HG03521 (cell line): ENCODE results near the gene DNAI1.

Experiments
- ATAC-seq: cut with Tn5 transposase; IDR thresholded peaks from one replicate; pipeline ENCODE4 v1.9.1; 2021; ENCODE audit warnings: mild to moderate bottlenecking, moderate library complexity; ENCODE audit not compliant: unreplicated experiment

DNAI1 gene

GRCh38 chr9:34486572-34486971 is 28.0 kb downstream of the DNAI1 start:
- no peak for ATAC-seq

DNA sequence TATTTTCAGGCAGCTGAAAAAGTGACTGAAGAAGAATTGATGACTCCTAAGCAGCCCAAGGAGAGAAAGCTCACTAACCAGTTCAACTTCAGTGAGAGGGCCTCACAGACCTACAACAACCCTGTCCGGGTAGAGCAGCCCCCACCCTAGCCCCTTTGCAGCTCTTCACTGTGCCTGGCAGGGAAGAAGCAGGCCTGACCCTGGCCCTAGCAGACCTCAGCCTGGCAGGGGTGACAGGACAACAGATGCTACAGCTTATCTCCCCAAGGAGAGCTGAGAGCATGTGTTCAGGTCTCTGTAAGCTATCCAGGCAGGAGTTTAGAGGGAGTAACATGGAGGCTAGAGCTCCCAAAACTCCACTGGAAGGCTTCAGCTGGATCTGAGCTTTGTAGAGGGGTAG is 31.8 kb downstream of the DNAI1 start:
- ATAC-seq, result no peak

- ATAC-seq, result no peak
Measured at GRCh38 chr9:34490760-34491159, 32.2 kb downstream of the DNAI1 start.

GRCh38 chr9:34491596-34491995 is 33.0 kb downstream of the DNAI1 start:
- no peak for ATAC-seq

DNA sequence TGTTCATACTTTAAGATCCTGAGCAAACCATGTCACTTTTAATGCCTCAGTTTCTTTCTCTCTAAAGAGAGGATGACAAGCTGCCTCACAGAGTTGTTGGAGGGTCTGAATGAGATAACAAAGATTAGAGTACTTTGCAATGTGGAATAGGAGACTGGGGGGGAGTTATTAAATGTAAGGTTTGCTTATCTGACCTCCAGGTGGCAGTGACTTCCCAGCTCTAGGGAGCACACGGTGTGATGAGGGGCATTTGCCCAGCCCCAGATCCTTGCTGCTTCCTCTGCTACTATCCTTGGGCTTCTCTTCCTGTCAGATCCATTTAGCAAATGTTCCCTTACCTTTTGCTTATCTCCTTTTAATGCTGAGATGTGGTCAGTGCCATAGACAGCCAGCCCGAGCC is 33.4 kb downstream of the DNAI1 start:
- no peak for ATAC-seq

- no peak for ATAC-seq
Measured at GRCh38 chr9:34493972-34494535, 35.4 kb downstream of the DNAI1 start.

DNA sequence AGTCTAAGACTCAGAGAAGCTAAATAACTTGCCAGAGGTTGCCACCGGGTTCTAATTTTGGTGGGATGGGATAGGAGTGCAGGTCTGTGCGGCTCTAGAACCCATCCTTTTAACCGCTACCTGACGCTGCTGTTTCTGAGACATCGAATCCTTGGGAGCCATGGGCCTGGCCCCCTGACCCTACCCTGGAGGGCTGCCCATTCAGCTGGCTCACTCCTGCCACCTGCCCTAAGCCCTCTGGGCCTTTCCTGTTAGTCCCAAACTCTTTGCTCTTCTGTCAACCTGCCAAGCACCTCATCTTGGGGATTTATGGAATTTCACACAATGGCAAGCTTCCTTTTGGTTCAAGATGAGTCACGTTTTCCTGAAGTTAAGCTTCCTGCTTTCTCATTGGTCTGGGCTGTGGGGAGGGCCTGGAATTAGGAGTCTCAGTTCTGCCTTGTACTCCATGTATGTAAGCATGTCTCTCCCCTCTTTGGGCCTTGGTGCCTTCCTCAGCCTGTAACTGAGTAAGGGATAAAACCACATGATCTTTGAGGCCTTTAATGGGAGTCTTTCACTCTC is 37.6 kb downstream of the DNAI1 start:
- ATAC-seq, result no peak

GRCh38 chr9:34498553-34498952 is 39.9 kb downstream of the DNAI1 start:
- no peak for ATAC-seq

DNA sequence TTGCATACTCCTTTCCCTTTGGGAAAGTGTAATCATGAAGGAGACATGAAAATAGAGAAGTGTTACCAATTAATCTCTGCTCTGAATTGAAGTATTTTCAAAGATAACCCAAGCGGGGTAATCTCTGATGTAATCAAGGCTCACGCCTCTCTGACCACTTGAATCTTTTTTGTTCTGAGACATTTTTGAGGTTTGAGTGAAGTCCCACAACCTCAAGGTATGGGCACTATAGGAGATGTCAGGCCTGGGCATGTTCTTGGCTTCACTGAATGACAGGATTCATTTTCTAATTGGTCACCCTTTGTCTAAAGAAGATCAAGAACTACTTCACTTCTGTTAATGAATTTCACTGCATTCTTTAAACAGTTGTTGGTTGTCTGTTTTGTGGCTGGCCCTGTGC is 40.5 kb downstream of the DNAI1 start:
- ATAC-seq, result no peak

GRCh38 chr9:34500623-34501267 is 42.1 kb downstream of the DNAI1 start:
- no peak for ATAC-seq

- ATAC-seq, result no peak
Measured at GRCh38 chr9:34501372-34501771, 42.8 kb downstream of the DNAI1 start.

- ATAC-seq, result no peak
Measured at GRCh38 chr9:34501889-34502425, 43.4 kb downstream of the DNAI1 start.

DNA sequence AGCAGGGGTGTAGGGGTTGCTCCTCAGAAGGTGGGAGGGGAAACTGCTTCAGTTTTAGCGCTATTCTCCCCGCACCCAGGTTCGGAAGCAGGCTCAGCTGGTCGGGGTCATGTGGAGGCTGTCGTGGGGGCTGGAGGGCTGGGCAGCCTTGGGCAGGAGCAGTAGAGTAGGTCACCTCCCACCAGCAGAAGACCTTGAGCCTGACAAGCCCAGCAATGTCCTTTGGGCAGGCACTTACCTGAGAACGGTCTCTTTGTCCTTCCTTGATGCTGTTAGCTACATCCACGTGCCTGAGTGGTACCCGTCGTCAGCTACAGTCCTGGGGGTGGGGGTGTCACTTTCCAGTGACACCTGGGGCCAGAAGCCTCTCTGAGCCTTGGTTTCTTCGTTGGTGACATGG is 43.9 kb downstream of the DNAI1 start:
- no peak for ATAC-seq

- ATAC-seq, result no peak
Measured at GRCh38 chr9:34502891-34503290, 44.3 kb downstream of the DNAI1 start.

- no peak for ATAC-seq
Measured at GRCh38 chr9:34503406-34503805, 44.8 kb downstream of the DNAI1 start.

DNA sequence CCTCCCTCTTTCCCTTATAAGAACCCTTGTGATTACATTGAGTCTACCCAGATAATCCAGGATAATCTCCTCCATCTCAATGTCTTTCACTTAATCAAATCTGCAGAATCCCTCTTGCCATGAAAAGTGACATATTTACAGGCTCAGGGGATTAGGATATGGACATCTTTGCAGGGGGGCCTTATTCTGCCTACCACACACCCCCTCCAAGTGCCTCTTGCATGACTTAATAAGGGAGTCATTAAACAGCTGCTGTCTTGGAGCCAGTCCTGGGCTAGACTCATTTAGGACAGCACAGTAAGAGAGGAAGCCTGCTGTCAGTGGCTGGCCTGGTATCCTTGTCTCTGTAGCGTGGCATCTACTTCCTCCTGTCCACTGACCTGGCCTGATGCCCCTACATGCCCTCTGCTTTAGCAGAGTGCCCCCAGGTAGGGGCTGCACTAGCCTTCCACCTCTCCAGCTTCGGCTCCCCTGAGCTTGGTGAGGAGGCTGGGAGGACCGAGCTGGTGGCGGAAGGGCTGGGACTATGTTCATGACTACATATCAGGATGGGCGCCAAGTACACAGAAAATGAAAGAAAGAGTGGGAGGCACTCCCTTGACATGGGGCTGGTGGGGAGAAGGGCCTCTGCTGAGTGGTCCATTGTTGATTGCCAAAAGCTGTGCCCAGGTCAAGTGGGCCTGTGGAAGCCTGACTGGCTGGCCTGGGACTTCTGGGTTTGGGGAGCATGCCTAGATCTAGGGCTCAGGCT is 46.9 kb downstream of the DNAI1 start:
- no peak for ATAC-seq

- no peak for ATAC-seq
Measured at GRCh38 chr9:34506623-34507022, 48.0 kb downstream of the DNAI1 start.

DNA sequence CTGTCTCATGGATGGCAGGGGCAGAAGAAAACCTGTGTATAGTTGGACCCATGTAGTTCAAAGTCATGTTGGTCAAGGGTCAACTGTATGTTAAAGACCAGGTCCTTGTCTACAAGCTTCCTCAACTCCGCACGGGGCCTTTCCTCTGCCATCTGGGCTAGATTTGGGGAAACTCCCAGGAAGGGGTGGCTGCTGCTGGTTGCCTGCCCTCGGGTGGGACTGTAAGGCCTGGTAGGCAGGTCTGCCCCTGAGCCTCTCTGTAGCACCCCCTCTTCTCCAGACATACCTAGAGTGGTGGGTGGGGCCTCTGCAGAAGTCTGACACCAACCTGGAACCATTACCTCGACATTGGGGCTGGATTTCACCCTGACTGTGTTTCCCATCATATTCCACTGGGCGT is 49.0 kb downstream of the DNAI1 start:
- ATAC-seq, result no peak

GRCh38 chr9:34507966-34508365 is 49.4 kb downstream of the DNAI1 start:
- ATAC-seq, result no peak

DNA sequence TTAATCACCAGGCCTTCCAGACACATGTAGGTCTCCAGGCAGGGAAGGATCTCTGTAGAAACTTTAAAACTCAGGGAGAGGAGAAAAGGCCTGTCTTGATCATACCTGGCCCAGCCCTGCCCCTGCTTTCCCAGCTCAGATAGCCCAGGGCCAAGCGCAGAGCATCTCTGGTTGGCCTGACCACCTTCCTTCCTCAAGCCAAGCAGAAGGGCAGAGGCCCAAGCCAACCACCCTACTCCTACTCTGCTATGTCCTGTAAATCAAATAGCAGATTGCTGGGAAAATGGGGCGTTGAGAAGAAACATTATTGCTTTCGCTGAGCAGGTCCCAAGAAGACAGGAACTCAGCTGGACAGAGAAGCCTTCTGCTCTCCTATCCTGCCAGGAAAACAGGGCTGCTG is 49.9 kb downstream of the DNAI1 start:
- ATAC-seq, result no peak

- ATAC-seq, result no peak
Measured at GRCh38 chr9:34508951-34509350, 50.3 kb downstream of the DNAI1 start.
